ENCODE data around the gene CLN5.
"Not testable (repeated sequence)": the region's sequence is repeated elsewhere in the genome, so short reads cannot be mapped to it uniquely, and the experiment has no call there.

CLN5 gene

GRCh38 chr13:76991796-76992547, at the start of gene CLN5:
Gene CLN5, plus strand, starts transcription at chr13:76992081. Its CDS starts 18 bp downstream, at chr13:76992099.
- peak; percentile 37 to 96 (median 85) for DNase-seq

GRCh38 chr13:76942363-76942762, 49.5 kb upstream of the CLN5 start:
- no peak for DNase-seq

GRCh38 chr13:76943646-76944045, 48.2 kb upstream of the CLN5 start:
- no peak for DNase-seq

GRCh38 chr13:76944456-76944855, 47.4 kb upstream of the CLN5 start:
- no peak for DNase-seq

DNA sequence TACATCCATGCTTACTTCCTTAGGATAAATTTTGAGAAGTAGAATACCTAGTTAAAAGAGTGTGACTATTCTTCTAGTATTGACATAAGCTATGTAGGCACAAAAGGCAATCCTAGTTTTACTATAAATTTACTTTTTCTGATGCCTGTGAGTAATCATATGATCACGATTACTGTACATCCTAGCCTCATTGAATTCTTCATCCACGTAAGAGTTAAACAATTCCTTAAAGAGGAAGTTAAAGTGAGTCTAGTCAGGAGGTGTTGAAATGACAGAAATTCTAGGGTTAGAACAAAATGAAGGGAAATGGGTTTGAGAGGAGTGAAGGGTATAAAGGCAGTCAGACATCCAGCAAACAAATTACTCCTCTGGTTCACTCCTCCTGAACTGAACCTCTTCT, 43.7 kb upstream of the CLN5 start, which contains the start of gene ACOD1:
Gene ACOD1, plus strand, starts transcription at position 363 of the 400 bp plus-strand sequence. CDS start 48 bp downstream, outside the sequence.
- no peak for DNase-seq

DNA sequence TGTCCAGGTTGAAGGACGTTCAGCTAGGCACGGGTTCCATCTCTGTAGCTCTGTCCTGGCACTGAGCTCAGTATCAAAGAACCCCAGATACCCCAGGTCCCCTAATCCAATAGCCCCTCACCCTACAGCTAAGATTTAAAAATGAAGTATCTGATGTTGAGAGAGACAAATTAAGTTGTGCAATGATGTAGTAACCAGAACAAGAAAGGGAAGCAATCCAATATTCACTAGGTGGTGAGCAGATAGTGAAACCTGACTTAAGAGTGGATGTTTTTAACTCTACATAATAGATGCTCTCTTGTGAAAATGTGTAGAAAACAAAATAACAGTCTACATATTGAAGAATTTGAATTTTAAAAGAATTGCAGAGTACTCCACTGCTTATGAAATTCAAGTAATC, 41.8 kb upstream of the CLN5 start:
- DNase-seq, result no peak

DNA sequence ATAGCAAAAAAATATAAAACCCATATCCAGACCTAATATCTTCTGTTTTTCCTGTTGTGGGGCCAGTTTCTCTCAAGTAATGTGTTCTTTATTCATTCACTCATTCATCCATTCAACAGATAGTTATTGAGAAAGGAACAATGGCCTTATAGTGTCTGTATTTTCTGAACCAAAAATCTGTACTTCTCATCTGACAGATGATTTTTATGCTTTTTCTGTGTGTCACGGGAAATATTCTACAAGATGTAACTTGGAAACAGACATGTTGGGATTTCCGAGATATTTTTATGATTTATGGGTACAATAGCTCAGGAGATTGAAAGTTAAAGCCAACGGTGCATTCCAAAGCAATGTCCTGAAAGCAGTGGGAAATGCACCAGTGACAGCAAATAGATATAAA, 37.9 kb upstream of the CLN5 start:
- no peak for DNase-seq

GRCh38 chr13:76954538-76954937, 37.3 kb upstream of the CLN5 start:
- DNase-seq, result no peak

DNA sequence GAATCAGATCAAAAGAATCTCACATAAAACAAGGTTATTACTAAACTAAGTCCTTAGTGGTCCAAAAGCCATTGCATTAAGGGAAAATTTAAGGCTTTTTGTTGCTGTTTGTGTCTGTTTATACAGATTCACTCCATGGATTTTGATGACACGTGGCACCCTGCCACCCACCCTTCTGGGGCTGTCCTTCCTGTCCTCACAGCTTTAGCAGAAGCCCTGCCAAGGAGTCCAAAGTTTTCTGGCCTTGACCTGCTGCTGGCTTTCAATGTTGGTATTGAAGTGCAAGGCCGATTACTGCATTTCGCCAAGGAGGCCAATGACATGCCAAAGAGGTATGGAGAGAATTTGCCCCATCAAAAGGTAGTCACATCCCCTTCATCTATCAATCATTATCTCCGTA, 36.7 kb upstream of the CLN5 start:
- no peak for DNase-seq

DNA sequence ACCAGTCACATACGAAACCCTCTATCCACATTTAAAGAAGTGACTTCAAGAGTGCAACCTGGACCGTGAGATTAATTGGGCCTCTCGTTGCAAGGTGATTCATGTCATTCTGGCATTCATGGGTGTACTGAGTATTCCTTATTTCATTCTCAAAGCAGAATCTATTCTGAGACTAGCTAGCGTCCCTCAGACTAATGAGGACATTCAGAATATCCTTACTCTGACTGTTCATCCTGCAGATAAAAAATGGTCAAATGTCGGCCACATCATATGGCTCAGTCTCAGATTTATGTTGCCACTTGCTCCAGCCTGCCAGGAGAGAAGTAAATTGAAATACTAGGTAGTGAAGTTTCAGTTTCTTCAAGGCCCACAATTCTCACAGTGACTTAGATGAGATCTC, 36.2 kb upstream of the CLN5 start:
- no peak for DNase-seq

- DNase-seq, result no peak
Measured at GRCh38 chr13:76958841-76959432, 32.9 kb upstream of the CLN5 start.

- DNase-seq, result not testable (repeated sequence)
Measured at GRCh38 chr13:76959734-76960133, 32.1 kb upstream of the CLN5 start.

GRCh38 chr13:76965759-76966421, 26.0 kb upstream of the CLN5 start:
- DNase-seq, result peak in 9 of 56 donors; percentile 1 to 15 (median 2)

DNA sequence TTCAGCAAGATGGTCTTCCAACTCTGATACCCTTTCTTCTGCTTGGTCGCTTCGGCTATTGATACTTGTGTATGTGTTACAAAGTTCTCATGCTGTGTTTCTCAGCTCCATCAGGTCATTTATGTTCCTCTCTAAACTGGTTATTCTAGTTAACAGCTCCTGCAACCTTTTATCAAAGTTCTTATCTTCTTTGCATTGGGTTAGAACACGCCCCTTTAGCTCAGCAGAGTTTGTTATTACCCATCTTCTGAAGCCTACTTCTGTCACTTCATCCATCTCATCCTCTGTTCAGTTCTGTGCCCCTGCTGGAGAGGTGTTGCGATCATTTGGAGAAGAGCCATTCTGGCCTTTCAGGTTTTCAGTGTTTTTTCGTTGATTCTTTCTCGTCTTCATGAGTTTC, 24.9 kb upstream of the CLN5 start:
- DNase-seq, result no peak

- DNase-seq, result no peak
Measured at GRCh38 chr13:76968041-76968440, 23.8 kb upstream of the CLN5 start.

GRCh38 chr13:76969488-76970365, 22.2 kb upstream of the CLN5 start:
- DNase-seq, result no peak

DNA sequence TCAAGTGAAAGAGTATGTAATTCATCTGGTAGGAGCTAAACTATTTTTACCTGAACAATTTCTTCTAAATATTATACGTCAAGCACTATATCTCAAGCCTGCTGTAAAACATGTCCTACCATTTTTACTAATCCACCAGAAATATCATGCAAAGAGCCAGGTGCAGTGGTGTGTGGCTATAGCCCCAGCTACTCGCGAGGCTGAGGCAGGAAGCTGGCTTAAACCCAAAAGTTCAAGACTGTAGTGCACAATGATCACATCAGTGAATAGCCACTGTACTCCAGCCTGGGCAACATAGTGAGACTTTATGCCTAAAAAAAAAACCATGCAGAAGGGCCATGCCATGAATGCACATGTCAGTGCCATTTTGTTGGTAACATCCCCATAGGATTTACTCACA, 20.7 kb upstream of the CLN5 start:
- DNase-seq, result no peak

- peak in 1 of 56 donors; percentile 4 for DNase-seq
Measured at GRCh38 chr13:76971851-76972829, 19.7 kb upstream of the CLN5 start.

DNA sequence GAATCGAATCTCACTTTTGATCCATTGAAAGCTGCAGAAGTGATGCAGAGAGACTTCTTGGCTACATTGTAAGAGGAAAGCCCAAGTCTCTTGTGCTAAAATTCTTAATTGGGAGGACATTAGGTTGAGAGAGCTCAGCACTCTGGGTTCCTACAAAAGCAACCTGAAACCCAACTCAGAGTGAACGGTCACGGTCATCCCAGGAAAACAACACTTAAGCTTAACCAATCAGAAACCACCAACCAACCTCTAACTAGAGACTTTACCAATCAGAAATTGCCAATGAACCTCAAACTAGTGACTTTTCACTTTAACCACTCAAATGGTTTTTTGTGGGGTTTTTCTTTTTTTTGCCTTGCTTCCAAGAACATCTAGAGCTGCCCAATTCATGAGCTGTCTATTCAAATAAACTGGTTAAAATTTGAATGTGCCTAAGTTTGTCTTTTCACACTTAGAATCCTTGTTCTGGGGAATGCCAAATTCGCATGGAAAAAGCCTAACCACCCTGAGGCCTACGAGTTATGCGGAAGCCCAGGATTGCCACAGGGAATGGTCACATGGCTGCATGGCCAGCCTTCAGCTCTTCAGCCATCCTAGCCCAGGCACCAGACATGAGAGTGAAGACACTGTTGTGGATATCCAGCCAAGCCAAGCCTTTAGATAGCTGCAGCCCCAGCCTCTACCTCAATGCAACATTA, 17.8 kb upstream of the CLN5 start:
- DNase-seq, result no peak

DNA sequence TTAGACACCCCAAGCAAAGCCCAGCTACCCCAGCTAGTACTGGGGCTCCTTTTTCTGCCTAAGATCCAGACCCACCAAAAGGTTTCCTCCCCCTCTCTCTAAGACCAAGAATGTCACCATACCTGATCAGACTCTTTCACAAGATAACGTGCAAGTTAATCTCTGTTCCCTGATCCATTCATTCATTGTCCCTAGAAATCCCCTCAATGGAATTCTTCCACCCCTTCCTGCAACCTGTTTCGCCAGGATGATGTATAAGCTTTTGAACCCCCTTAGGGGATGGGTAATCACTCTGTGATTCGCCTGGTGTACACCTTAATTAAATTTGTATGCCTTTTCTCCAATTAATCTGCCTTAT, 17.3 kb upstream of the CLN5 start:
- DNase-seq, result no peak

All from amygdala (tissue), 56 donors.